IPS-NIHi7 (cell line): ENCODE results near the gene SLC13A3.
A peak's percentile ranks its signal among the peaks of the same experiment; 100 is the strongest.

Experiments used
- DNase-seq: peaks from one replicate; pipeline ENCODE4 v3.0.0; 2012; ENCODE audit warnings: mixed read lengths; ENCODE audit errors: extremely low spot score

The SLC13A3 gene

GRCh38 chr20:46578745-46579144 is 72.5 kb downstream of the SLC13A3 start:
- DNase-seq = no peak

DNA sequence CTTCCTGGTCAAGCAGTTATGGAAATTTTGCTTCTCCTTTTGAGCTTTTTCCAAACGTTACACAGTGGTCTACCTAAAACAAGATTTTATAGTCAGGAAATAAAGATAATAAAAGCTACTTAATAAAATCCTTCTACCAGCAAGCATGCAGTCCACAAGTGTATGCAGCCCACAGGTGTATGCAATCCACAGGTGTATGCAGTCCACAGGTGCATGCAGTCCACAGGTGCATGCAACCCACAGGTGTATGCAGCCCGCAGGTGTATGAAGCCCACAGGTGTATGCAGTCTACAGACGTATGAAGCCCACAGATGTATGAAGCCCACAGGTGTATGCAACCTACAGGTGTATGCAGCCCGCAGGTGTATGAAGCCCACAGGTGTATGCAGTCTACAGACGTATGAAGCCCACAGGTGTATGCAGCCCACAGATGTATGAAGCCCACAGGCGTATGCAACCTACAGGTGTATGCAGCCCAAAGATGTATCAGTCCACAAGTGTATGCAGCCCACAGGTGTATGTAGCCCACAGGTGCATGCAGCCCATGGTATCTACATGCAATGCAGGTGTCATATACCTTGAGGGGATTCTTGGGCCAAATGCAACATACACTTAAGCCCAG is 74.4 kb downstream of the SLC13A3 start:
- DNase-seq = no peak

DNA sequence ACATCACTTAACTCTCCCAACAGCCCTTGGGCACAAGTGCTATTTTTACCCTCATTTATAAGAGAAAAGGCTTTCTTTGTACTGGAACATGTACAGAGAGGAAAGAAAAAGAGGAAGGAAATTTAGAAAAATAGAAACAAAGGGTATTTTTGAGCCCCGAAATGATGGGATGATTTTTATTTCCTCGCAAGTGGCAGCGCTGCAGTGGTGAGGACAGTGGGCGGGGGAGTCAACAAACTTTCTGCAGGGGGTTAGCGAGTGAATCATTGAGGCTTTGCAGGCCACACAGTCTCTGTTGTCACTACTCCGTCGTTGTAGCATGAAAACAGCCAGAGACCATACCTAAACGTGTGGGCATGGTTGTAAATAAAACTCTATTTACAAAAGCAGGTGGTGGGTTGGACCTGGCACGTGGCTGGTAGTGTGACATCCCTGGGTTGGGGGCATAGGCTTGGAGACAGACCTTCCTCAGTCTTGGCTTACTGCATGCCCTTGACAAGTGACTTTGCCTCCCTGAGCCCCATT is 75.3 kb downstream of the SLC13A3 start:
- DNase-seq = no peak

DNA sequence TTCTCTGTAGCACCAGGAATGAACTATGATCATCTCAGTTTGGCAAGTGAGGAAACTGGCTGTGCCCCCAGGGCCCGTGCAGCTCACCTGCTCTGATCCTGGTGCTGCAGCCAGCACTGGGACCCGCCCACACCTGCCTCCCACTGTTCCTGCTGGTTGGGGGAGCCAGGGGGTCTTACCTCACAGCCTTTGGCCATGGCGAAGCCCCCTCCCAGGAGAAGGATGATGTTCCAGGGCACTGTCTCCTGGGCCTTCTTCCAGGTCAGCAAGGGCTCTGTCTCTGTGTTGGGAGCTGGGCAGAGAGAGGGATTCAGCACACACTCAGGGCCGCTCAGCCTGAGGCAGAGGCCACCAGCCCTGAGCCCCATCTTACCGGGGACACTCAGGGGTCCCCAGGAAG is 75.9 kb downstream of the SLC13A3 start:
- DNase-seq = no peak

DNA sequence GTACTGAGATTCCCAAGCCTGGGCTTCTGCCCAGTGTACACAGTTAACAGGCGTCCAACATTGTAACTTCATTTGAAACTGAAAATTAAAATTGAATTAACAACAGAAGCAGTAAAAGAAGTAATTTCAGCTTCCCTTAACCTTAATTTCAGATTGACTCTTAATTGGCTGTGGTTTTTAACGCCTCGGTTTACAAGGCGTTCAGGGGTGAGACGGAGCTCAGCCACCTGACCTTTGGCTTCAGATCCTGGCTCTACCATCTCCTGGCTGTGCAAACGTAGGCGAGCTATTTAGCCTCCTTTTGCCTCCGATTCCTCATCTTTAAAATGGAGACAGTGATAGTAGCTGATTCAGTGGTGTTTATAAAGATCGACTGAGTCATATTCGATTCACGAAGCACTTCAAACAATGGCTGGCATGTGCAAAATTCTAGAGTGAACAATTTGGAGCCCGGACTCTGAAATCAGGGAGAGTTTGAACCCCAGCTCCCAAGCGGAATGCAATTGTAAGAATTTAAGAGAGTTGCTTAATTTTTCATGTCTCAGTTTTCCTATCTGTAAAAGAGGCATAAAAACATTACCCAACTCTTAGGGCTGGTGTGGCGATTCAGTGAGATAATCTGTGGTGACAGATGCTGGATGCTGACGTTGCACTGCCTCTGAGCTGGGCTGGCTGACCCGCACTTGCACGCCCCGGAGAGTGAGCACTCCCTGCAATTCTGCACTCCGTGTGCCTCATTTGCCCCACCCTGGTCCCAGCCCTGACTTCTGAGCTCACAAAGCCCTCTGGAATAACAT is 77.3 kb downstream of the SLC13A3 start:
- DNase-seq = no peak

GRCh38 chr20:46573234-46573633 is 78.0 kb downstream of the SLC13A3 start:
- DNase-seq = no peak

- DNase-seq = no peak
Measured at GRCh38 chr20:46572790-46573189, 78.5 kb downstream of the SLC13A3 start.

GRCh38 chr20:46572153-46572552 is 79.1 kb downstream of the SLC13A3 start:
- no peak for DNase-seq

- no peak for DNase-seq
Measured at GRCh38 chr20:46571418-46571817, 79.8 kb downstream of the SLC13A3 start.

DNA sequence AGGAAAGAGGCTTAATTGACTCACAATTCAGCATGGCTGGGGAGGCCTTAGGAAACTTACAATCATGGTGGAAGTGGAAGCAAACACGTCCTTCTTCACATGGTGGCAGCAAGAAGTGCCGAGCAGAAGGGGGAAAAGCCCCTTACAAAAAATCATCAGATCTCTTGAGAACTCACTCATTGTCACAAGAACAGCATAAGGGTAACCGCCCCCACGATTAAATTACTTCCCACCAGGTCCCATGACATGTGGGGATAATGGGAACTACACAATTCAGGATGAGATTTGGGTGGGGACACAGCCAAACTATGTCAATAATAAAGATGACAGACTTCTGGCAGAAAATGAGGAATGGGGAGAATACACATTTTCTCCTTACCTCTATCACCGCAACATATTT is 80.3 kb downstream of the SLC13A3 start:
- no peak for DNase-seq

DNA sequence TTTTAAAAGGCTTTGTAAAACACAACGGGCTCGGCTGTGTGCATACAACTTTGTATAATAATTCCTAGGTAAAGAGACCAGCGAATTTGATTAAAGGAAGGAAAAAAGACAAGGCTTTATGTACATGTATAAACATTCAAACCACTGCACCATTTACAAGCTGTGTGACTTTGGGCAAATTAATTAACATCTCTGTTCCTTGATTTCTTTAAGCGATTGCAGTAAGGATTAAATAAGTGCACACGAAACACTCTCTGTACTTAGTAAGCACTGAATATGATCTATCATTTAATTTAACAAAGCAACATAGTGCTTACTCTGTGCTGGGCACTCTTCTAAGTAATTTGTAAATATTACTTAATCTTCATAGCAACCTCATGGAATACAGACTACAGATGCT is 81.3 kb downstream of the SLC13A3 start:
- DNase-seq = no peak

DNA sequence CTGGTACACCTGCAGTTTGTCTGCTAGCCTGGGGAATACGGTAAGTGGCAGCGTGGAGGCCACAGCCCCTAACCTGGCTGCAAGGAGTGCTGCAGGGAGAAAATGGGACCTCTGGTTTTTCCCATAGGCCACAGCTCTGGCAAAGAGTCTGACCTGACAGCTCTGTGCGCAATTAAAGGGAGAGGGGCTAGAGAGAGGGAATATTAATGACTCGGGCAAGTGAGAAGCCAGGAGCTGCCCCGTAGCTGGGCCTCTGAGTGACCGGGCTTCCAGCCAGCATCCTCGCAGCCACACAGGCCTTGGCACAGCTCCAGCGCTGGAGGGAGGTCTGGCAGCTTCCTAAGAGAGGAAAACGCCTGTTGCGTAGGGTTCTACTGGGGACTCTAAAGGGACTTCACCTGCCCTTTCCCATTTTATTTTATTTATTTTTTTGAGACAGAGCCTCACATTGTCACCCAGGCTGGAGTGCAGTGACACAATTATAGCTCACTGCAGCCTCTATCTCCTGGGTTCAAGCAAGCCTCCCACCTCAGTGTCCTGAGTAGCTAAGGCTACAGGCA is 82.6 kb downstream of the SLC13A3 start:
- no peak for DNase-seq

DNA sequence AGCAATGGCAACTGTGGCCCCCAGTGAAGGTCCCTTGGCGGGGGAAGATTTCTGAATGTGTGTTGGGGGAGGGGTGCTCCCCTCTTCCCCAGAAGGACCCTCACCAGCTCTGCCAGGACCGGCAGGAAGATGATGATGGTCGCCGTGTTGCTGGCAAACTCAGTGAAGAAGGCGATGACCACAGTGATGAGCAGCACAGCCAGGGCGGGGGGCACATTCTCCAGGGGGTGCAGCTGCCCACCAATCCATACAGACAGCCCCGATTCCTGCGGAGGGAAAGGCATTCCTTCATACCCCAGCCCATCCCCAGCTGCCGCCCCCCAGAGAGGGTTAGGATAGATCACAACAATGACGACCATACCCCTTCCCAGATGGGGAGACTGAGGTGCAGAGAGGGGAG is 85.1 kb downstream of the SLC13A3 start:
- no peak for DNase-seq

GRCh38 chr20:46564241-46564957 is 86.9 kb downstream of the SLC13A3 start:
- no peak for DNase-seq

DNA sequence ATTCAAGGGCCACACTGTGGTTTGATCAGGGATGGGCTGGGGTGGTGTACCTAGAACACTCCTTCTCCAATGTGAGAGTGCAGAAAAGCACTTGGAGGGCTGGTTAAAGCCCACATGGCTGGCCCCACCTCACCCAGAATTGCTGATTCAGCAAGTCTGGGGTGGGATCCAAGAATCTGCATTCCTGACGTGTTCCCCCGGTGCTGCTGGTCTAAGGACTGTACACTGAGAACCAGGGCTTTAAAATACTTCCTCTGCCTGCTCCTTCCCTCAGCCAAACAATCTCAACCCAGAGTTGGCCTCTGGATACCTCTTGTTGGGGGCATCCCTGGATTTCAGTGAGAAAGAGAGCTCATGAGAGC is 87.4 kb downstream of the SLC13A3 start:
- DNase-seq = no peak

- DNase-seq = peak; percentile 68
Measured at GRCh38 chr20:46563170-46563859, 87.9 kb downstream of the SLC13A3 start.

DNA sequence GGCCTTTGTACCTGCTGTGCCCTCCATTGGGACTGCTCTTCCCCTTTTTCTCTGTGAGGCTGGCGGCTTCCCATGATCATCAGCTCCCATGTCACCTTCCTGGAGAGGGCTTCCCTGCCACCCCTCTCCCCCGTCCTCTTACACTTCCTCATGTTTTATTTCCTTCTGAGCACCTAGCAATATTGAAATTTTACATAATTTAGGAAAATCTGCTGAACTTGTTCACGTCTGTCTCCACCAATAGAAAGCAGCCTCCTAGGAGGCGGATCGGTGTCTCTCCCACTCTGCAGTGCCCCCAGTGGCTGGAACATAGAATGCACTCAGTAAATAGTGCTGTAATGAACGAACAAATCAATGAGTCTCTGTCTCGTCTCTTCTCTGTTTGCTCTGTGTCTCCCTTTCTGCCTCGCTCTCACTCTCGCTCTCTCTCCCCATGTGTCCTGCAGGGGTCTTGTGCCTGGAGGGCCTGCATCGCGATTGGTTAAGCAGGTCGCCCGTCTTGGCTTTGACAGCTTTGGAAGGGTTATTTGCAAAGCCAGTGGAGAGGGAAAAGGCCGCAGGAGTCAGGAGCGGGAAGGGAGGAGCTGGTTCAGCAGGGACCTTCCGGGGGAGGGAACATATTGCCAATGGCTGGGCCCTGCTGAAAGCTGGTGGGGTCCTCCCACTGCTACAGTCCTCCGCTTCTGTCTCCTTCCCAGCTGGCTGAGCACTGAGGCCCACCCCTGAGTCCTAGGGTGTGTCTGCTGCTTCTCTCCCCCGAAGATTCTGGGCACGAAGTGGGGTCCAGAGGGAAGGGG is 88.7 kb downstream of the SLC13A3 start:
- DNase-seq = peak; percentile 85

GRCh38 chr20:46562009-46562372 is 89.3 kb downstream of the SLC13A3 start:
- no peak for DNase-seq

- DNase-seq = no peak
Measured at GRCh38 chr20:46559685-46560440, 91.4 kb downstream of the SLC13A3 start.

DNA sequence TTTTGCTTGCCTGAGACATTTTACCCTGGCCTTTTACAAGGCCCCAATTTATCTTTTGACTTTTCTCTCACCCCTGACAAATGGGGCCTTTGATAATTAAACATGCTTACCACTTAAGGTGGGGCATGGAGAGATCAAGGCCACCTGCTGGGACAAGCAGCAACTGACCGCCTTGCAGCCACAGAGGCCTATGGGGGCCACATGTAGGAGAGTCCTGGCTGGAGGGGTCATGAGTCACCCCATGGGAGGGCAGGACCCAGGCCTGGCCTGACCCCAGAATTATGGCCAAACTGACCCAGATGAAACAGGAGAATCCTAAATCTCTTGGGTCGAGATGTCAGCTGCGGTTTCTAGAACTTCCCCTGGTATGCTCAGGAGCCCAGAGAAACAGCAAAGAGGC is 92.3 kb downstream of the SLC13A3 start:
- DNase-seq = no peak
